ENCODE data around the gene KCNG3.
A peak's percentile ranks its signal among the peaks of the same experiment; 100 is the strongest.

KCNG3 gene

GRCh38 chr2:42493468-42494354 lies at the start of gene KCNG3:
Gene KCNG3, minus strand, starts transcription at chr2:42493982. Its CDS starts 481 bp downstream, at chr2:42493501.
- FAIRE-seq: no peak

- FAIRE-seq: no peak
These were observed 49.1 kb upstream of the KCNG3 start for GRCh38 chr2:42542871-42543270.

- FAIRE-seq: no peak
These were observed 43.7 kb upstream of the KCNG3 start for GRCh38 chr2:42537493-42537892.

GRCh38 chr2:42532397-42532796 lies 38.6 kb upstream of the KCNG3 start:
- no peak for FAIRE-seq

GRCh38 chr2:42523341-42523740 lies 29.6 kb upstream of the KCNG3 start:
- FAIRE-seq: no peak

- no peak for FAIRE-seq
These were observed 28.3 kb upstream of the KCNG3 start for GRCh38 chr2:42522035-42522434.

- no peak for FAIRE-seq
These were observed 25.8 kb upstream of the KCNG3 start for GRCh38 chr2:42519624-42520023.

GRCh38 chr2:42516418-42516901 lies 22.7 kb upstream of the KCNG3 start:
- FAIRE-seq: no peak

- peak; percentile 88 for FAIRE-seq
These were observed 19.6 kb upstream of the KCNG3 start for GRCh38 chr2:42513252-42513918.

GRCh38 chr2:42510608-42511243 lies 16.9 kb upstream of the KCNG3 start:
- no peak for FAIRE-seq

- no peak for FAIRE-seq
These were observed 16.4 kb upstream of the KCNG3 start for GRCh38 chr2:42510191-42510590.

GRCh38 chr2:42504364-42505230 lies 10.8 kb upstream of the KCNG3 start:
- FAIRE-seq: no peak

- no peak for FAIRE-seq
These were observed 9.5 kb upstream of the KCNG3 start for GRCh38 chr2:42503291-42503690.

- FAIRE-seq: no peak
These were observed 4.7 kb upstream of the KCNG3 start for GRCh38 chr2:42498497-42498896.

GRCh38 chr2:42495611-42496010 lies 1.8 kb upstream of the KCNG3 start:
- FAIRE-seq: no peak

- no peak for FAIRE-seq
These were observed 1.4 kb upstream of the KCNG3 start for GRCh38 chr2:42495234-42495581.

- peak; percentile 94 for FAIRE-seq
These were observed 812 bp upstream of the KCNG3 start for GRCh38 chr2:42494355-42495233.

GRCh38 chr2:42492691-42493467 lies 903 bp downstream of the KCNG3 start:
- FAIRE-seq: no peak

- FAIRE-seq: no peak
These were observed 5.5 kb downstream of the KCNG3 start for GRCh38 chr2:42488297-42488696.

GRCh38 chr2:42486145-42486906 lies 7.5 kb downstream of the KCNG3 start:
- no peak for FAIRE-seq

Measured in TTC549 (cell line).